HG02759 (cell line): Measurements from ENCODE around the gene SLC25A53.
A peak's percentile ranks its signal among the peaks of the same experiment; 100 is the strongest.

Experiments
- ATAC-seq: cut with Tn5 transposase; IDR thresholded peaks from one replicate; pipeline ENCODE4 v1.9.1; 2021; ENCODE audit warnings: mild to moderate bottlenecking, moderate library complexity; ENCODE audit not compliant: unreplicated experiment

The SLC25A53 gene

GRCh38 chrX:104156630-104157529, at the start of gene SLC25A53:
Gene SLC25A53 (minus strand): TSS chrX:104157009. CDS start chrX:104105257, 51,752 bp downstream.
- peak; percentile 95 for ATAC-seq

GRCh38 chrX:104205548-104205947, 48.7 kb upstream of the SLC25A53 start:
- no peak for ATAC-seq

- ATAC-seq, result peak; percentile 47
These were observed 38.8 kb upstream of the SLC25A53 start for GRCh38 chrX:104195489-104196084.

- no peak for ATAC-seq
These were observed 38.2 kb upstream of the SLC25A53 start for GRCh38 chrX:104195013-104195412.

- no peak for ATAC-seq
These were observed 36.7 kb upstream of the SLC25A53 start for GRCh38 chrX:104193485-104193884.

GRCh38 chrX:104189837-104190236, 33.0 kb upstream of the SLC25A53 start:
- no peak for ATAC-seq

- ATAC-seq, result no peak
These were observed 31.1 kb upstream of the SLC25A53 start for GRCh38 chrX:104187931-104188330.

- no peak for ATAC-seq
These were observed 26.9 kb upstream of the SLC25A53 start for GRCh38 chrX:104183685-104184084.

GRCh38 chrX:104173841-104174240, 17.0 kb upstream of the SLC25A53 start:
- no peak for ATAC-seq

- ATAC-seq, result no peak
These were observed 16.0 kb upstream of the SLC25A53 start for GRCh38 chrX:104172788-104173187.

GRCh38 chrX:104172121-104172520, 15.3 kb upstream of the SLC25A53 start:
- no peak for ATAC-seq

- no peak for ATAC-seq
These were observed 11.3 kb upstream of the SLC25A53 start for GRCh38 chrX:104168127-104168526.

- no peak for ATAC-seq
These were observed 10.1 kb upstream of the SLC25A53 start for GRCh38 chrX:104166735-104167436.

GRCh38 chrX:104165894-104166734, 9.3 kb upstream of the SLC25A53 start, which contains the start of gene FAM199X:
Gene FAM199X (plus strand): TSS chrX:104166453. CDS start chrX:104166786, 333 bp downstream.
- peak; percentile 96 for ATAC-seq

- no peak for ATAC-seq
These were observed 5.8 kb downstream of the SLC25A53 start for GRCh38 chrX:104151037-104151436.

GRCh38 chrX:104141087-104141760, 15.6 kb downstream of the SLC25A53 start:
- no peak for ATAC-seq

- ATAC-seq, result no peak
These were observed 19.3 kb downstream of the SLC25A53 start for GRCh38 chrX:104137496-104137895.

GRCh38 chrX:104136241-104137019, 20.4 kb downstream of the SLC25A53 start:
- ATAC-seq, result peak; percentile 89

GRCh38 chrX:104135677-104136076, 21.1 kb downstream of the SLC25A53 start:
- ATAC-seq, result no peak
